Smooth muscle cell (in vitro differentiated cells): ENCODE measurements around the gene SNCG. TPM values are rescaled to one million over a fixed set of nuclear protein-coding genes. Genes with fewer than 3 reads are reported as not detected.

ENCODE experiments used
- DNase-seq: peaks from one replicate; lab custom pipeline; 2025; ENCODE audit not compliant: unreplicated experiment; lab: John Stamatoyannopoulos, UW
- H2AFZ ChIP-seq: fragments of 200-600 bp; sonication (generic); 2 replicates; pipeline ENCODE4 v1.6.0; 2016; ENCODE audit warnings: antibody characterized with exemption, low read depth, mild to moderate bottlenecking
- H3F3A ChIP-seq: fragments of 200-600 bp; sonication (generic); 2 replicates; pipeline ENCODE4 v1.6.0; 2017; ENCODE audit warnings: antibody characterized with exemption, low read depth
- H3K27ac ChIP-seq: fragments of 200-600 bp; sonication (generic); 2 replicates; pipeline ENCODE4 v1.5.1; 2016; ENCODE audit warnings: low read depth, mild to moderate bottlenecking
- H3K27me3 ChIP-seq: fragments of 200-600 bp; sonication (generic); 2 replicates; pipeline ENCODE4 v1.6.1; 2016; ENCODE audit warnings: low read depth, mild to moderate bottlenecking
- H3K36me3 ChIP-seq: fragments of 200-600 bp; sonication (generic); 2 replicates; pipeline ENCODE4 v1.5.1; 2016; ENCODE audit warnings: low read depth
- H3K4me1 ChIP-seq: fragments of 200-600 bp; sonication (generic); 2 replicates; pipeline ENCODE4 v1.5.1; 2016; ENCODE audit warnings: low read depth
- H3K4me2 ChIP-seq: fragments of 200-600 bp; sonication (generic); 2 replicates; pipeline ENCODE4 v1.6.0; 2016; ENCODE audit warnings: mild to moderate bottlenecking
- H3K4me3 ChIP-seq: fragments of 200-600 bp; sonication (generic); 2 replicates; pipeline ENCODE4 v1.5.1; 2016; ENCODE audit warnings: mild to moderate bottlenecking
- H3K79me2 ChIP-seq: fragments of 200-600 bp; sonication (generic); 2 replicates; pipeline ENCODE4 v1.6.0; 2016; ENCODE audit warnings: low read depth, mild to moderate bottlenecking
- H3K9ac ChIP-seq: fragments of 200-600 bp; sonication (generic); 2 replicates; pipeline ENCODE4 v1.6.0; 2016; ENCODE audit warnings: low read depth
- H3K9me3 ChIP-seq: fragments of 200-600 bp; sonication (generic); replicated peaks from 2 replicates; pipeline ENCODE4 v1.5.1; 2016; ENCODE audit warnings: low read depth
- H4K20me1 ChIP-seq: fragments of 200-600 bp; sonication (generic); 2 replicates; pipeline ENCODE4 v1.6.0; 2016; ENCODE audit warnings: low read depth
- CTCF ChIP-seq: fragments of 200-600 bp; sonication (generic); IDR thresholded peaks from 2 replicates; pipeline ENCODE4 v1.5.1; 2017; ENCODE audit warnings: borderline replicate concordance, mild to moderate bottlenecking, antibody characterized with exemption; ENCODE audit not compliant: insufficient read depth, poor library complexity, severe bottlenecking
- WGBS: methylation state at CpG from one replicate; pipeline ENCODE4 v1.1.7; 2016; ENCODE audit warnings: low lambda C conversion rate; 5-methylcytosine and 5-hydroxymethylcytosine counted together
- polyA plus RNA-seq: library from polyadenylated mRNA; unstranded; fragments of >200 nt; fragmentation: Nextera tagmentation; extraction: Ambion mirVana; gene quantifications from 2 replicates; pipeline ENCODE4 v1.2.1, GENCODE V29; 2016
- total RNA-seq: library from RNA; depleted of rRNA; stranded (reverse); fragments of >200 nt; gene quantifications from 2 replicates; pipeline ENCODE4 v1.2.3, GENCODE V29; 2014

SNCG gene
- total and polyA plus RNA-seq, 2 experiments from 2014 or later = 2.3 to 6.7 TPM

- Histone ChIP-seq H3K27me3 (no peaks in the 10 kb centered on the region), H3K4me1 (peaks cover 28% of the 10 kb centered on the region), H3K9me3 (no peaks in the 10 kb centered on the region), H3K4me3 (peak overlapping the region; percentile 70), H2AFZ (peak overlapping the region; percentile 78), H4K20me1 (no peaks in the 10 kb centered on the region), H3K79me2 (no peaks in the 10 kb centered on the region), H3K4me2 (peak overlapping the region; percentile 85), H3K36me3 (no peaks in the 10 kb centered on the region), H3K27ac (peak overlapping the region; percentile 95), H3K9ac (peak overlapping the region; percentile 97), H3F3A (peaks cover 7% of the 10 kb centered on the region)
- peak; percentile 12 for TF ChIP-seq CTCF
- WGBS = 4% methylated on average over 52 of the region's 66 CpGs
- peak; percentile 66 for DNase-seq
These were observed 13.0 kb downstream of the SNCG start for GRCh38 chr10:86971232-86971991.

GRCh38 chr10:86972613-86973380 is 14.4 kb downstream of the SNCG start:
- no peak overlapping the region for H3K4me3 ChIP-seq
- 86% methylated on average over 11 of the region's 11 CpGs for WGBS

GRCh38 chr10:86974484-86974883 is 16.1 kb downstream of the SNCG start:
- no peak overlapping the region for H3K4me3 ChIP-seq
- H3F3A ChIP-seq = peaks cover 12% of the 10 kb centered on the region
- H3K9me3 ChIP-seq = no peaks in the 10 kb centered on the region
- no peaks in the 10 kb centered on the region for H3K27me3 ChIP-seq
- H3K36me3 ChIP-seq = no peaks in the 10 kb centered on the region
- no peaks in the 10 kb centered on the region for H4K20me1 ChIP-seq
- no peaks in the 10 kb centered on the region for H3K79me2 ChIP-seq
- H3K4me2 ChIP-seq = no peak overlapping the region
- no peak for TF ChIP-seq CTCF
- H3K9ac ChIP-seq = no peak overlapping the region
- H3K27ac ChIP-seq = no peak overlapping the region
- peaks cover 26% of the 10 kb centered on the region for H3K4me1 ChIP-seq
- DNase-seq = no peak
- no peak overlapping the region for H2AFZ ChIP-seq
- 78% methylated on average over 7 of the region's 7 CpGs for WGBS

More at GRCh38 chr10:86972613-86973380, 14.4 kb downstream of the SNCG start:
- Histone ChIP-seq H3K9me3 (no peaks in the 10 kb centered on the region), H3K27ac (peak overlapping the region; percentile 95), H3K4me2 (no peak overlapping the region), H3K36me3 (no peaks in the 10 kb centered on the region), H2AFZ (no peak overlapping the region), H3K4me1 (peaks cover 24% of the 10 kb centered on the region), H3F3A (peaks cover 7% of the 10 kb centered on the region), H3K27me3 (no peaks in the 10 kb centered on the region), H3K79me2 (no peaks in the 10 kb centered on the region), H4K20me1 (no peaks in the 10 kb centered on the region), H3K9ac (no peak overlapping the region)
- DNase-seq = no peak
- TF ChIP-seq CTCF = no peak
